ENCODE data around the gene FBXL15.

DNA sequence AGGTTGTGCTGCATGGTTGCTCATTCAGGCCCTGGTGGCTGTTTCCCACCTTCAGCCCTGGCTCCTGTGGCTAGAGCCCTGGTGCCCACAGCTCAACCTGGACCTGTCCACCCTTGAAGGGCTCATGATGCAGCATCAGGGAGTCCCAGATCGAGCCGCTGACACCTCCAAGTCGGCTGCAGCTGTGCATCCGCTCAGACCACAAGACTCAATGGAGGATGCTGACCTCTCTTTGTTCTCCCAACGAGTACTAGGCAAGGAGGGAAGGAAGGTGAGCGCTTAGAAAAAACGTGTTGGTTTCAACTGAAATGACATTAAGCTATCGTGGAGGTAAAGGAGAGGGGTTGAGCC, 40.2 kb downstream of the FBXL15 start:
- TF ChIP-seq, protein P1, sequence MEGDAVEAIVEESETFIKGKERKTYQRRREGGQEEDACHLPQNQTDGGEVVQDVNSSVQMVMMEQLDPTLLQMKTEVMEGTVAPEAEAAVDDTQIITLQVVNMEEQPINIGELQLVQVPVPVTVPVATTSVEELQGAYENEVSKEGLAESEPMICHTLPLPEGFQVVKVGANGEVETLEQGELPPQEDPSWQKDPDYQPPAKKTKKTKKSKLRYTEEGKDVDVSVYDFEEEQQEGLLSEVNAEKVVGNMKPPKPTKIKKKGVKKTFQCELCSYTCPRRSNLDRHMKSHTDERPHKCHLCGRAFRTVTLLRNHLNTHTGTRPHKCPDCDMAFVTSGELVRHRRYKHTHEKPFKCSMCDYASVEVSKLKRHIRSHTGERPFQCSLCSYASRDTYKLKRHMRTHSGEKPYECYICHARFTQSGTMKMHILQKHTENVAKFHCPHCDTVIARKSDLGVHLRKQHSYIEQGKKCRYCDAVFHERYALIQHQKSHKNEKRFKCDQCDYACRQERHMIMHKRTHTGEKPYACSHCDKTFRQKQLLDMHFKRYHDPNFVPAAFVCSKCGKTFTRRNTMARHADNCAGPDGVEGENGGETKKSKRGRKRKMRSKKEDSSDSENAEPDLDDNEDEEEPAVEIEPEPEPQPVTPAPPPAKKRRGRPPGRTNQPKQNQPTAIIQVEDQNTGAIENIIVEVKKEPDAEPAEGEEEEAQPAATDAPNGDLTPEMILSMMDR (IDR thresholded peaks at IDR 0.05; ENCODE audit: extremely low read depth in 1 of 2, insufficient read depth in 1 of 2, low read depth in 1 of 2, low read length in 2 of 2): no peak
- TF ChIP-seq EZH2 (IDR thresholded peaks at IDR 0.05; ENCODE audit: borderline replicate concordance, low read depth, low read length, severe bottlenecking) (no peak), POLR2A (IDR thresholded peaks at IDR 0.05; ENCODE audit: low read depth, low read length) (no peak)
- TF ChIP-seq, protein P2, sequence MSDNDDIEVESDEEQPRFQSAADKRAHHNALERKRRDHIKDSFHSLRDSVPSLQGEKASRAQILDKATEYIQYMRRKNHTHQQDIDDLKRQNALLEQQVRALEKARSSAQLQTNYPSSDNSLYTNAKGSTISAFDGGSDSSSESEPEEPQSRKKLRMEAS (IDR thresholded peaks at IDR 0.05; ENCODE audit: insufficient read depth, insufficient read length): no peak
